Measurements from ENCODE around the gene RNASET2.

DNA sequence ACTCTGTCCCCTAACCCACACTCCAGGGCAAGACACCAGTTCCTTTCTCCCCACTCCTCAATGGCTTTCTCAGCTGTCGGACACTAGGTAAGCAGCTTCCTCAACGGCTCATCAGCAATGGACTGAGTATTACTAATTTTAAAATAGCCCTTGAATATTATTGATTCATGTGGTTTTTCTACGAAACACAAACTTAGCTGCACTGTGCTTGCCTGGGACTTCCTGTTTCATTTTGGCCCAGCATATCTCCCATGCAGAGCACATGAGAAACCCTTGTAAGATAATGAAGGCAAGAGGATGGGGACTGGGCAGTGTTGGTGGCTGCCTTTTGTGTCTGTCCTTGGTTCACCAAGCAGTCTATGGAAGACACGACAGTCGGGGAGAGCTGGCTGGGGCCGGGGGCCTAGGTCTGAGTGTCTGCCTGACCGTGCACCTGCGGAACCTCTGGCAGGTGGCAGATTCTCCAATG, 48.9 kb downstream of the RNASET2 start:
- TF ChIP-seq EP300 (conservative IDR thresholded peaks at IDR 0.05; ENCODE audit: poor library complexity, severe bottlenecking), result no peak
- TF ChIP-seq TAF1 (IDR thresholded peaks at IDR 0.05; ENCODE audit: low read depth), result no peak

Measured in neural cell (in vitro differentiated cells).